SH-SY5Y (cell line): ENCODE measurements around the gene METTL16.

ENCODE experiments used
- GATA2 ChIP-seq: IDR thresholded peaks from 2 replicates; pipeline ENCODE4 v1.6.1; 2011; ENCODE audit warnings: mild to moderate bottlenecking, low read depth, low read length
- GATA3 ChIP-seq: IDR thresholded peaks from 2 replicates; pipeline ENCODE4 v1.6.1; 2011; ENCODE audit warnings: low read depth, mild to moderate bottlenecking, low read length, moderate library complexity

DNA sequence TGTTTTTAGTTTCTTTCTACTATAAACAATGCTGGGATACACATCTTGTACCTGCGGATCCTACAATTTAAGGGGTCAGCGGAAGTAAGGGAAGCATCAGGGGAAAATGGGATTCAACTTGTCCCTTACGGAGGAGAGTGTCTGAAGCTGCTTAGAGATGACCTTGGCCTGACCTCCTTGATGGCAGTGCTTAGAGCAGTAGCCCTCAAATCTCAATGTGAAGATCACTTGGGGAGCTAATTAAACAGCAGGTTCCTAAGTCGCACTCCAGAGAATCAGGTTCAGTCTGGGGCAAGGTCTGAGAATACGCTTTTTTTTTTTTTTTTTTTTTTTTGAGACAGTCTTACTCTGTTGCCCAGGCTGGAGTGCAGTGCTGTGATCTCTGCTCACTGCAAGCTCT, 9.6 kb upstream of the METTL16 start:
- TF ChIP-seq GATA2 (no peak), GATA3 (no peak)
